Mesenchymal stem cell (in vitro differentiated cells and primary cell): ENCODE results near the gene BTN3A1.
A peak's percentile ranks its signal among the peaks of the same experiment; 100 is the strongest.

Source experiments
- DNase-seq: peaks from one replicate; pipeline ENCODE4 v3.0.0-alpha.2; 2013
- H2AFZ ChIP-seq: one replicate; pipeline ENCODE4 v1.6.1; 2013; ENCODE audit warnings: low read depth, mild to moderate bottlenecking, control low read depth, inconsistent platforms, low read length, moderate library complexity
- H2AK5ac ChIP-seq: 2 replicates; pipeline ENCODE4 v1.6.1; 2013; ENCODE audit warnings: low read length, moderate library complexity, mild to moderate bottlenecking, inconsistent platforms; ENCODE audit not compliant: severe bottlenecking
- H2BK120ac ChIP-seq: one replicate; pipeline ENCODE4 v1.6.1; 2013; ENCODE audit warnings: low read depth, mild to moderate bottlenecking, inconsistent platforms, low read length, moderate library complexity
- H2BK12ac ChIP-seq, 2 experiments: one replicate each; pipeline ENCODE4 v1.6.1; 2013; ENCODE audit warnings: inconsistent platforms in 2 of 2, low read length in 2 of 2, mild to moderate bottlenecking in 2 of 2, moderate library complexity in 2 of 2, control low read depth in 1 of 2
- H2BK15ac ChIP-seq: one replicate; pipeline ENCODE4 v1.6.1; 2013; ENCODE audit warnings: mild to moderate bottlenecking, low read depth, inconsistent platforms; ENCODE audit not compliant: poor library complexity, severe bottlenecking
- H2BK5ac ChIP-seq: 2 replicates; pipeline ENCODE4 v1.6.1; 2013; ENCODE audit warnings: low read depth, mild to moderate bottlenecking, low read length, control low read depth, inconsistent platforms; ENCODE audit not compliant: poor library complexity, severe bottlenecking
- H3K14ac ChIP-seq, 2 experiments: one replicate each; pipeline ENCODE4 v1.6.1; 2013; ENCODE audit warnings: inconsistent platforms in 2 of 2, low read length in 2 of 2, control low read depth in 1 of 2, mild to moderate bottlenecking in 1 of 2, moderate library complexity in 1 of 2
- H3K18ac ChIP-seq, 2 experiments: one replicate each; pipeline ENCODE4 v1.6.1; 2013; ENCODE audit warnings: inconsistent platforms in 2 of 2, low read length in 2 of 2, control low read depth in 1 of 2, low read depth in 1 of 2, mild to moderate bottlenecking in 1 of 2
- H3K23ac ChIP-seq, 2 experiments: one replicate each; pipeline ENCODE4 v1.6.1; 2013; ENCODE audit warnings: inconsistent platforms in 2 of 2, low read length in 2 of 2, mild to moderate bottlenecking in 2 of 2, moderate library complexity in 2 of 2, control low read depth in 1 of 2
- H3K27ac ChIP-seq: 2 replicates; pipeline ENCODE4 v1.5.1; 2013; ENCODE audit warnings: mild to moderate bottlenecking, moderate library complexity, low read length, control low read depth, inconsistent platforms; ENCODE audit not compliant: poor library complexity, severe bottlenecking
- H3K27me3 ChIP-seq, 2 experiments: 2 replicates each; pipeline versions ENCODE4 v1.6.1 to v1.7.0; 2013; ENCODE audit warnings: low read length in 2 of 2, mild to moderate bottlenecking in 2 of 2, moderate library complexity in 2 of 2, control low read depth in 1 of 2, inconsistent platforms in 1 of 2; ENCODE audit not compliant: control insufficient read depth in 1 of 2, insufficient read depth in 1 of 2
- H3K36me3 ChIP-seq, 2 experiments: 2 replicates each; pipeline versions ENCODE4 v1.6.1 to v1.7.0; 2013; ENCODE audit warnings: low read length in 2 of 2, control low read depth in 1 of 2, inconsistent platforms in 1 of 2, low read depth in 1 of 2, mild to moderate bottlenecking in 1 of 2; ENCODE audit not compliant: insufficient read depth in 2 of 2, control insufficient read depth in 1 of 2
- H3K4ac ChIP-seq, 2 experiments: one replicate each; pipeline ENCODE4 v1.6.1; 2013; ENCODE audit warnings: inconsistent platforms in 2 of 2, low read length in 2 of 2, mild to moderate bottlenecking in 2 of 2, moderate library complexity in 2 of 2, control low read depth in 1 of 2, low read depth in 1 of 2
- H3K4me1 ChIP-seq: 2 replicates; pipeline ENCODE4 v1.6.1; 2013; ENCODE audit warnings: low read depth, low read length, control low read depth; ENCODE audit not compliant: control insufficient read depth, insufficient read depth
- H3K4me2 ChIP-seq: 2 replicates; pipeline ENCODE4 v1.6.1; 2013; ENCODE audit warnings: low read length, mild to moderate bottlenecking, inconsistent platforms; ENCODE audit not compliant: poor library complexity, severe bottlenecking
- H3K4me3 ChIP-seq, 2 experiments: 2 replicates each; pipeline versions ENCODE4 v1.5.1 to v1.7.0; 2013; ENCODE audit warnings: low read length in 2 of 2, mild to moderate bottlenecking in 2 of 2, control low read depth in 1 of 2, low read depth in 1 of 2; ENCODE audit not compliant: insufficient read depth in 1 of 2
- H3K79me1 ChIP-seq: replicated peaks from 2 replicates; pipeline ENCODE4 v1.6.1; 2013; ENCODE audit warnings: mild to moderate bottlenecking, control low read depth, low read length, inconsistent platforms; ENCODE audit not compliant: poor library complexity, severe bottlenecking
- H3K9ac ChIP-seq: 2 replicates; pipeline ENCODE4 v1.7.0; 2013; ENCODE audit warnings: mild to moderate bottlenecking, low read length, moderate library complexity
- H3K9me3 ChIP-seq: 2 replicates; pipeline ENCODE4 v1.7.0; 2013; ENCODE audit warnings: mild to moderate bottlenecking, low read length; ENCODE audit not compliant: control insufficient read depth
- H4K8ac ChIP-seq: one replicate; pipeline ENCODE4 v1.6.1; 2013; ENCODE audit warnings: inconsistent platforms, mild to moderate bottlenecking, low read length, moderate library complexity
- H4K91ac ChIP-seq: one replicate; pipeline ENCODE4 v1.6.1; 2013; ENCODE audit warnings: mild to moderate bottlenecking, low read length, inconsistent platforms
- WGBS: methylation state at CpG from one replicate; pipeline ENCODE4 v1.1.7; 2013; ENCODE audit warnings: mixed read lengths; 5-methylcytosine and 5-hydroxymethylcytosine counted together

The BTN3A1 gene

DNA sequence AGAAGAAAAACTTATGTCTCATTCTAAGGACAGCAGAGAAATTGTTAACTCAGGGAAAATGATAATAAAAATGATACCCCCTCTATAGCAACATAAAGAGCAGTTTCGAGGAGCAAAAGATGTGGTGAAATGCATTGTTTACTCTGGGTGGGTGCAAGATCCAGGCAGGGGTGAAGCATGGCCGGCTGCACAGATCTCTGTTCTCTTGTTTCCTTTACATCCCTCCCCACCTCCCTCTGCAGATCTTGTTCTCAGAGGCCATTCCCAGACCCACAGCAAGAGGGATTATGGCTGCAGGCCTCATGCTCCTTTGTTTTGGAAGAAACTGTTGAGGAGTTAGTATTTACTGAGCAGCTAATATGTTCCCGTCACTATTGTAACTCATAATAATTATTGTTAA, 1.8 kb downstream of the BTN3A1 start:
- Histone ChIP-seq H3K27ac (no peak overlapping the region), H3K4me1 (peaks cover 2% of the 10 kb centered on the region), H2BK15ac (no peak overlapping the region), H3K4ac (no peak overlapping the region), H3K14ac (no peak overlapping the region), H3K23ac (no peak overlapping the region), H3K18ac (no peak overlapping the region), H2BK5ac (no peak overlapping the region), H2BK120ac (no peak overlapping the region), H2AFZ (no peak overlapping the region), H3K4me2 (no peak overlapping the region), H3K9ac (no peak overlapping the region), H2BK12ac (no peak overlapping the region), H4K91ac (no peak overlapping the region), H3K79me1 (peaks cover 2% of the 10 kb centered on the region), H4K8ac (no peak overlapping the region), H3K36me3 (peaks cover 8 to 33% of the 10 kb centered on the region in 2 experiments), H3K4me3 (no peak overlapping the region), H3K9me3 (no peaks in the 10 kb centered on the region), H2AK5ac (no peak overlapping the region), H3K27me3 (no peaks in the 10 kb centered on the region)
- no CpG with 5 or more reads among the region's 3 CpGs for WGBS
- DNase-seq = no peak

DNA sequence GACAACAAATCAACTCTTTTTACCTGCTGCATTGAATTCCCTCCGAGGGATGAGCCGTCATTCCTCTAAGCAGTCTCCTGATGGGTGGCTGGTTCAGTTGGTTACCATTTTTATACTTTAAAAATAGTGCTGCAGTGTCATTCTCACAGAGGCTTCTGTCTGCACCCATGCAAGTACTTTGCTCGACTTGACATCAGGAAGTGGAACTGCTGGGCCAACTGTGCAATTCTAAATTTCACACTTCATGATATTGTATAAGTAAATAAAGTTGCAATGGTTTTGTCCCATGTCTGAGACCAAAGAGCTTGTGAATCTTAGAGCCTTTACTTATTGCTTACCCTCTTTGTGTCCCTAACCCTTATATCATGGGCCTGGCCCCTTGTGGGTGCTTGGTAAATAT, 2.5 kb downstream of the BTN3A1 start:
- Histone ChIP-seq H2AFZ (no peak overlapping the region), H2AK5ac (no peak overlapping the region), H3K4me3 (no peak overlapping the region), H3K27me3 (no peaks in the 10 kb centered on the region), H2BK12ac (no peak overlapping the region), H3K79me1 (peaks cover 2% of the 10 kb centered on the region), H2BK5ac (no peak overlapping the region), H3K36me3 (peaks cover 11 to 35% of the 10 kb centered on the region in 2 experiments), H4K8ac (no peak overlapping the region), H3K23ac (no peak overlapping the region), H3K4me1 (peaks cover 2% of the 10 kb centered on the region), H3K4me2 (no peak overlapping the region), H2BK120ac (no peak overlapping the region), H2BK15ac (no peak overlapping the region), H3K9me3 (no peaks in the 10 kb centered on the region), H3K18ac (no peak overlapping the region), H3K4ac (no peak overlapping the region), H4K91ac (no peak overlapping the region), H3K27ac (no peak overlapping the region), H3K14ac (no peak overlapping the region), H3K9ac (no peak overlapping the region)
- 100% methylated on average over 1 of the region's 3 CpGs for WGBS
- DNase-seq = no peak

DNA sequence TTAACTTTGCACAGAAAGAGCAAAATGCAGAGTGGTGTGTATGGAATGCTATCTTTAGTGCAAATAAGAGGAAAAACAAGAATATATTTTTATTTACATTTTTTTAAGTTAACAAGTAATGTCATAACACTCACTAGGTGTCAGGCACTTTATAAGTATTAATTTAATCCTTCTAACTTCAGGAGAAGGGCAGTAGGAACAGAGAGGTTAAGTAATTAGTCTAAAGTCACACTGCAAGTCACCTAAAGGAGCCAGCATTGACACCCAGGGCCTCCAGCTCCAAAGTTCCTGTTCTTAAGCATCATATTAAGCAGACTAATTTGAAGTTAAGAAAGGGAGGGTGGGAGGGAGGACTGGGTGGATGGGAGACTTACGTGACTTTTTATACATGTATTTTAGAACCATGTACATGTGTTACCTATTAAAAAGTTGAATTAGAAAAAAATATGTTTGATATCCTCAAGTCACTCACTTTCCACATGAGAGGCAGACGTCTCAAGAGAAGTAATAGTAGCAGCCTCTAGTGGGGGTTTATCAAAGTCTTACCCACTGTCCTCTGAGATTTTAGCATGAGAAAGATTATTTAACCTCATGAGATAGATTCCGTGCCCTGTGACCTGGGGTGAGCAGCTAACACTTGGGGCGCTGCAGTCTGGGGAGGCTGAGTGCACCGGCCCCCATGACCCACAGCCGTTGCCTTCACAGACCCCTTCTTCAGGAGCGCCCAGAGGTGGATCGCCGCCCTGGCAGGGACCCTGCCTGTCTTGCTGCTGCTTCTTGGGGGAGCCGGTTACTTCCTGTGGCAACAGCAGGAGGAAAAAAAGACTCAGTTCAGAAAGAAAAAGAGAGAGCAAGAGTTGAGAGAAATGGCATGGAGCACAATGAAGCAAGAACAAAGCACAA, 7.0 kb downstream of the BTN3A1 start:
- H3K23ac ChIP-seq = no peak overlapping the region
- no peaks in the 10 kb centered on the region for H3K27me3 ChIP-seq
- no peak overlapping the region for H3K4ac ChIP-seq
- no peak overlapping the region for H2AFZ ChIP-seq
- H3K27ac ChIP-seq = no peak overlapping the region
- H2BK12ac ChIP-seq = no peak overlapping the region
- no peak overlapping the region for H3K9ac ChIP-seq
- peaks cover 16 to 54% of the 10 kb centered on the region in 2 experiments for H3K36me3 ChIP-seq
- peaks cover 10% of the 10 kb centered on the region for H3K4me1 ChIP-seq
- H3K79me1 ChIP-seq = peaks cover 2% of the 10 kb centered on the region
- H4K91ac ChIP-seq = no peak overlapping the region
- H2AK5ac ChIP-seq = no peak overlapping the region
- H2BK120ac ChIP-seq = no peak overlapping the region
- 72% methylated on average over 8 of the region's 10 CpGs for WGBS
- no peak overlapping the region for H2BK15ac ChIP-seq
- no peak overlapping the region for H3K4me2 ChIP-seq
- no peak overlapping the region for H3K4me3 ChIP-seq
- no peak overlapping the region for H3K18ac ChIP-seq
- H3K9me3 ChIP-seq = no peaks in the 10 kb centered on the region
- no peak overlapping the region for H2BK5ac ChIP-seq
- H4K8ac ChIP-seq = peak overlapping the region; percentile 47
- no peak for DNase-seq
- no peak overlapping the region for H3K14ac ChIP-seq

DNA sequence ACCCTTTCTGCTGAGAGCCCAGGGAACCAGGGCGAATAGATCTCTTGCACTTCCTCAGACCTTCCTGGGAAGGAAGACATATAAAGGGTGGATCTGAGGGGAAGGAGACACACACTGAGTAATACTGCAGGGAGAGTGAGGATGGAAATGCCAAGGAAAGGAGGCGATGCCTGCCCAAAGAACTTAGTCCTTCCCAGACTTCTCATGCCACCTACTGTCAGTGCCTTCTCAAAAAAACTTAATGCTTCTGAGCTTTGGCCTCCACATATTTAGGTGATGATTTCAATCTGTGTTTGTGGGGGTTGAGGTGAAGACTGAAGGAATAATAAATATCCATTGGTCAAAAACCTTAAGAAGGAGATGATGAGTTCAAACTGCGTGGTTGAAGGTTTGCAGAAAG, 9.7 kb downstream of the BTN3A1 start:
- Histone ChIP-seq H2BK5ac (no peak overlapping the region), H2BK120ac (no peak overlapping the region), H3K4ac (no peak overlapping the region), H3K18ac (no peak overlapping the region), H3K14ac (no peak overlapping the region), H3K9ac (peak overlapping the region; percentile 23), H3K23ac (no peak overlapping the region), H3K27me3 (no peaks in the 10 kb centered on the region), H3K9me3 (no peaks in the 10 kb centered on the region), H3K4me3 (no peak overlapping the region), H3K4me1 (peaks cover 10% of the 10 kb centered on the region), H3K79me1 (no peaks in the 10 kb centered on the region), H2BK12ac (no peak overlapping the region), H4K8ac (no peak overlapping the region), H2BK15ac (no peak overlapping the region), H2AK5ac (no peak overlapping the region), H2AFZ (no peak overlapping the region), H3K36me3 (peaks cover 16 to 39% of the 10 kb centered on the region in 2 experiments), H3K27ac (no peak overlapping the region), H3K4me2 (no peak overlapping the region), H4K91ac (no peak overlapping the region)
- 92% methylated on average over 3 of the region's 3 CpGs for WGBS
- DNase-seq = no peak
